ENCODE measurements around the gene B4GALT2.

Gene B4GALT2

DNA sequence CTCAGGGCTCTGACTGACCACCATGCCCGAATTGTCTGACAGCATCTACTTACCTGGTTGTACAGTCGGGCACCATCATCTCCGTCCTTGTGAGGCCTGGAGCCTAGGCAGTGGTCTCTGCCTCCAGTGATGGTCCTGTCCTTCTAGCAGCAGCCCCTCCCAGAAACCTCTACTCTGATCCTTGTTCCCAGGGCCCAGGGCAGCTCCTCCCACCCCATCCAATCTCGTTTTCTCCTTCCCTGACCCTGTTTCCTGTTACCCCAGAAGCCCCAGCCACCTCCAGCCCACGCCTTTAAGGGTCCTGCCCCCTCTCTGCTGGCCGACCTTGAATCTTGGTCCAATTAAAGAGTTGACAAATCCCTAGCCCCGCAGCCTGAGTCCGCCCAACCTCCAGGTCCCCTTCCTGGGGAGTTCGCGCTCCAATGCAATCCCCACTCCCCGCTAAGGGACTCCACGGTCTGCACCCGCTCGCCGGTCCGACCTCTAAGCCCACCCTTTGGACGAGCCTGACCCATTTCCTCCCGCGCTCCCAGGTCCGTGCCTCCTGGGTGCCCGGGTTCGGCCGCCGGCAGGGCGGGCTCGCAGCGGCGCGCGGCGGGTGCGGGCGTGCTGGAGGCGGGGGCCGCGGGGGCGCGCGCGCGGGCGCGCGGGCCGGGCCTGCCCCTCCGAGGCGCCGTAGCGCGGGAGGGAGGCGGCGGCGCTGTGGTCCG lies at the start of gene B4GALT2:
Gene B4GALT2 (plus strand): TSS at position 660 of the 710 bp plus-strand sequence. CDS start 1,951 bp downstream, outside the sequence.
- DNase-seq, result peak; percentile 24

- DNase-seq, result no peak
Observed at GRCh38 chr1:43930168-43930948, 48.7 kb upstream of the B4GALT2 start.

DNA sequence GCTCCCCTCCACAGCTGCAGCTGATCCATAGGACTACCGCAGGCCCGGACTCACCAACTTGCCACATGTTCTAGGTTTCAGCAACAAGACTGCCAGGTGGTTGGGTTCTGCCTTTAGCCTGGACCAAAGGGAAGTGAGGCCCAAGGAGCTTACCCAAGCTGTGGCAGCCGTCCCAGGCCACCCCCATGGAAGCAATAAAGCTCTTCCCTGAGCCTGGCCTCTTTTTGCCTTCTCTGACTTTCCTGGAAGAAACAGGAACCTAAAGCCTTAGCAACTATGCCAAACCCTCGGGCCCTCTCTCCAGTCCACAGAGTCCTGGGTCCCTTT lies 48.1 kb upstream of the B4GALT2 start:
- DNase-seq, result no peak

DNA sequence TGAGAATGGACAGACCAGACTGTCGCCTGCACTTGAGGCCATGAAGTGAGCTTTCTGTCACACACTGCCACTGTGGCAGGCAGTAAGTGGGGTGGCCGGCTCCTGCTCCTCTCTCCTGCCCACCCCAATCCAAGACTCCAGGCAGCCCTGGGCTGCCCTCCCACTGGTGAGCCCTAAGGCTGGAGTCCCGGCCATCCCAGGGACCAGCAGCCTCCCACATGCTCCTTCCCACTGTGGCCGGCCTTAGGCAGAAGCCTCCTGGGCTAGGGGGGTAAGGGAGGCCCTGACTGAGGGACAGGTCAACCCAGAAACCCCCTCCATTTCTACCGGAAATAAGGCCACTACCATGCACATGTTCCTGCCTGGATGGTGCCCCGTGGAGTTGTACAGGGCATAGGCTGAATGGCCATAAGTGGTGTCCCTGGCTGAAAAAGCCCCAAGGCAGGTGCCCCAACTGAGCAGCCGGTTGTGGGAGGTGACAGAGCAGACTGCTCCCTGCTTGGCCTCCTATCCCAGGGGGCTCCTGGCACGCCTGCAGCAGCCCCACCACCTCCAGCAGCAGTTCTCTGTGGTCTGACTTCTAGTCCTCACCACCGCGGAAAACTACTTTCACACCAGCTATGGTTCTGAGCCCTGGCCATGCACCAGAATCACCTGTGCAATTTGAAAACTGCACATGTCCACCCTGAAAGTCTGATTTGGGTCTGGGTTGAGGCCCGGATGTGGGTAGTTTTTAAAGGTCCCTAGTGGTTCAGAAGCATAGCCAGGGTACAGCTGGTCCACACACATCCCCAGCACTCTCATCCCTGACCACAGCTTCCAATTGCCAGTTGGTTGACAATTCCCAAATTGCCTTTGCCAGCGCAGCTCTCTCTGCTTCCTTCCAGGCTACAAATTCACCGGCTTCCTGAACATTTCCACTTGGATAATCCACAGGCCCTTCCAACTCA lies 47.0 kb upstream of the B4GALT2 start:
- DNase-seq, result no peak

GRCh38 chr1:43932786-43933385 lies 46.1 kb upstream of the B4GALT2 start:
- no peak for DNase-seq

DNA sequence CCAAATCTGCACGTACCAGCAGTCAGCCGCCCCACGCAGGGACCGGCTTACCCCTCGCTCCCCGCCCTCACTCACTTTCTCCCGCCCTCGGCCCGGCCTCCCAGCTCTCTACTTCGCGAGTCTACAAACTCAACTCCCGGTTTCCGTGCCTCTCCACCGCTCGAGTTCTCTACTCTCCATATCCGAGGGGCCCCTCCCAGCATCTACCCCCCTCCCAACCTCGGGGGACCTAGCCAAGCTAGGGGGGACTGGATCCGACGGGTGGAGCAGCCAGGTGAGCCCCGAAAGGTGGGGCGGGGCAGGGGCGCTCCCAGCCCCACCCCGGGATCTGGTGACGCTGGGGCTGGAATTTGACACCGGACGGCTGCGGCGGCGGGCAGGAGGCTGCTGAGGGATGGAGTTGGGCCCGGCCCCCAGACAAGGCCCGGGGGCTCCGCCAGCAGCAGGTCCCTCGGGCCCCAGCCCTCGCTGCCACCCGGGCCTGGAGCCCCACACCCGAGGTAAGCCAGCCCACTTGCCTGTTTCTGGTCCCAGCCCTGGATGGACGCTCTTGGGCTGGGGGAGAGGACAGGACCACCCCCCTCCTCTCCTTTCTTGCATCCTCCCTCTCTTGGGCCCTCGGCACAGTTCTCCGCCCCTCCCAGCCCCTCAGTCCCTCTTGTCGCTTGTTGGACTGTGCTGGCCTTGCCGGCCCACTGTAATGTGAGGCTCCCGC lies 45.5 kb upstream of the B4GALT2 start, which contains the start of gene ARTN:
Gene ARTN (plus strand): TSS at position 416 of the 715 bp plus-strand sequence. CDS start 1,856 bp downstream, outside the sequence.
- DNase-seq, result no peak

DNA sequence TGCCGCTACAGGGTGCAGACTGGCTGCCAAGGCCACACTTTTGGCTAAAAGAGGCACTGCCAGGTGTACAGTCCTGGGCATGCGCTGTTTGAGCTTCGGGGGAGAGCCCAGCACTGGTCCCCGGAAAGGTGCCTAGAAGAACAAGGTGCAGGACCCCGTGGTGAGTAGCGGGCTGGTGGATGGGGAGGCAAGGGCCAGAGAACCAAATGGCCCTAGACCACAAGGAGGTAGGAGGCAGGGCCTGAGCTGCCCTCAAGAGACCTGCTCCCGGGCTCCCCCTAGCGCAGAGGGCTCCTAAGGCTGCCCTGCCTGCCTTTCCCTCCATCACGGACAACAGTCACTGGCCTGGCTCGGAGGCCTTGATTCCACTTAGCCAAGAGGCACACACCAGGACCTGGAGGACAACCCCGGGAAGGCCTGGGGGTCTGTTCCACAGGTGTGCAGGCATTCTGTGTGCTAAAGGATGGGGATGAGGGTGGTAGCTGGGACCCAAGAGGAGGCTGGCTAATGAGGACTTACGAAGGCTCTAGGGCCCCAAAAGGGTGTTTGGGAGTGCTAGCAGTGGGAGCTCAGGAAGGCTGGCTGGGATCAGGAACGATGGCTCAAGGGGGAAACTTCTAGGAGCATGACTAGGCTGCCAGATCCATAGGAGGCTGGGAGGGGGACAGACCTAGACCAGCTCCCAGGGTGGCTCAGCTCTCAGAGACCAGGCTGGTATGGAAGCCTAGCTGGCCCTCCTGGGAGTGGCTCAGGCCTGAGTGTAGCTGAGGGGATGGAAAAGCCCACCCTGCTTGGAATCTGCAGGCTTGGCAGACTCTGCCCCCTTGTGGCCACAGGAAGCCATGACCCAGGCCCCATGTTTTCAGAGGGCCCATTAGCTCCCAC lies 44.7 kb upstream of the B4GALT2 start:
- peak; percentile 53 for DNase-seq

GRCh38 chr1:43934986-43935324 lies 44.1 kb upstream of the B4GALT2 start:
- no peak for DNase-seq

DNA sequence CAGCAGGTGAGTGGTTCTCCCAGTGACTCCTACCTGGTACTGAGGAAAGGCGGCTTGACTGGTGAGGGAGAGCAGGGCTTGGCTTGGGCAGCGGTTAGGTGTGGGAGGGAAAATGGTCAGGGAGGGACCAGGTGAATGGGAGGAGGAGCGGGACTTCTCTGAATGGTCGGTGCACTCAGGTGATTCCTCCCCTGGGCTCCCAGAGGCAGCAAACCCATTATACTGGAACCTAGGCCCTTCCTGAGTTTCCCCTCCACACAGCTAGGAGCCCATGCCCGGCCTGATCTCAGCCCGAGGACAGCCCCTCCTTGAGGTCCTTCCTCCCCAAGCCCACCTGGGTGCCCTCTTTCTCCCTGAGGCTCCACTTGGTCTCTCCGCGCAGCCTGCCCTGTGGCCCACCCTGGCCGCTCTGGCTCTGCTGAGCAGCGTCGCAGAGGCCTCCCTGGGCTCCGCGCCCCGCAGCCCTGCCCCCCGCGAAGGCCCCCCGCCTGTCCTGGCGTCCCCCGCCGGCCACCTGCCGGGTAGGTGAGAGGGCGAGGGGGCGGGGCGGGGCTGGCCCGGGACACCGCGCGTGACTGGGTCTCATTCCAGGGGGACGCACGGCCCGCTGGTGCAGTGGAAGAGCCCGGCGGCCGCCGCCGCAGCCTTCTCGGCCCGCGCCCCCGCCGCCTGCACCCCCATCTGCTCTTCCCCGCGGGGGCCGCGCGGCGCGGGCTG lies 43.1 kb upstream of the B4GALT2 start:
- DNase-seq, result no peak

DNA sequence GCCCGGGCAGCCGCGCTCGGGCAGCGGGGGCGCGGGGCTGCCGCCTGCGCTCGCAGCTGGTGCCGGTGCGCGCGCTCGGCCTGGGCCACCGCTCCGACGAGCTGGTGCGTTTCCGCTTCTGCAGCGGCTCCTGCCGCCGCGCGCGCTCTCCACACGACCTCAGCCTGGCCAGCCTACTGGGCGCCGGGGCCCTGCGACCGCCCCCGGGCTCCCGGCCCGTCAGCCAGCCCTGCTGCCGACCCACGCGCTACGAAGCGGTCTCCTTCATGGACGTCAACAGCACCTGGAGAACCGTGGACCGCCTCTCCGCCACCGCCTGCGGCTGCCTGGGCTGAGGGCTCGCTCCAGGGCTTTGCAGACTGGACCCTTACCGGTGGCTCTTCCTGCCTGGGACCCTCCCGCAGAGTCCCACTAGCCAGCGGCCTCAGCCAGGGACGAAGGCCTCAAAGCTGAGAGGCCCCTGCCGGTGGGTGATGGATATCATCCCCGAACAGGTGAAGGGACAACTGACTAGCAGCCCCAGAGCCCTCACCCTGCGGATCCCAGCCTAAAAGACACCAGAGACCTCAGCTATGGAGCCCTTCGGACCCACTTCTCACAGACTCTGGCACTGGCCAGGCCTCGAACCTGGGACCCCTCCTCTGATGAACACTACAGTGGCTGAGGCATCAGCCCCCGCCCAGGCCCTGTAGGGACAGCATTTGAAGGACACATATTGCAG lies 42.4 kb upstream of the B4GALT2 start:
- no peak for DNase-seq

DNA sequence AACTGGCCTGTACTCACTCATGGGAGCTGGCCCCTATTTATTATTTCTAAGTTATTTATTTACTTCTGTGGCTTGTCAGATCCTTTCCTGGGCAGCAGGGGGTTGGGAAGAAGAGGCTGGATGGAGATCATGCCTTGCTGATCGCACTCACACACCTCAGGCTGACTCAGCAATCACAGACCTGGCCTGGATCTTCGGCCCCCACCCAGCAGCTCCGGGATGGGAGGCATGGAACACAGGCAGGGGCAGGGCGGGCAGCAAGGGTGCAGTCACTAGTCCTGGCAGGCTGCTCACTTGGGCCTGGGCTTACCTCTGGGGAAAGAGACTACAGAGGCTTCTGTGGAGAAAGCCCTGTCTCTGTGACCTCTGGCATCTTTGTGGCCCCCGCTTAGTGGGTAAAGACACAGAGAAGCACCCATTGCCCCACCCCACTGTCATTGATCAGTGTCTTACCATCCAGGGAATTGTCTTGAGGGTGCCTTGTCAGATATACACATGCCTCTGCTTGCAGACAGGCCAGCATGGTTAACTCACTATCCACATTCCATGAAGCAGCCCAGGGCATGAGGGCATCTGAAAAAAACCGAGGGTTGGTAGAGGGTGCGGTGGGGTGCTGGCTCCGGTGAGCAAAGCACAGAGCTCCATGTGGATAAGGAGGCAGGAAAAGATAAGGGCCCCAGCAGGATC lies 41.7 kb upstream of the B4GALT2 start:
- DNase-seq, result no peak

- no peak for DNase-seq
Observed at GRCh38 chr1:43938383-43938782, 40.6 kb upstream of the B4GALT2 start.

- no peak for DNase-seq
Observed at GRCh38 chr1:43938892-43939587, 40.0 kb upstream of the B4GALT2 start.

GRCh38 chr1:43942411-43942810 lies 36.6 kb upstream of the B4GALT2 start:
- DNase-seq, result no peak

GRCh38 chr1:43944860-43945259 lies 34.1 kb upstream of the B4GALT2 start:
- no peak for DNase-seq

GRCh38 chr1:43945674-43946235 lies 33.3 kb upstream of the B4GALT2 start:
- DNase-seq, result no peak

DNA sequence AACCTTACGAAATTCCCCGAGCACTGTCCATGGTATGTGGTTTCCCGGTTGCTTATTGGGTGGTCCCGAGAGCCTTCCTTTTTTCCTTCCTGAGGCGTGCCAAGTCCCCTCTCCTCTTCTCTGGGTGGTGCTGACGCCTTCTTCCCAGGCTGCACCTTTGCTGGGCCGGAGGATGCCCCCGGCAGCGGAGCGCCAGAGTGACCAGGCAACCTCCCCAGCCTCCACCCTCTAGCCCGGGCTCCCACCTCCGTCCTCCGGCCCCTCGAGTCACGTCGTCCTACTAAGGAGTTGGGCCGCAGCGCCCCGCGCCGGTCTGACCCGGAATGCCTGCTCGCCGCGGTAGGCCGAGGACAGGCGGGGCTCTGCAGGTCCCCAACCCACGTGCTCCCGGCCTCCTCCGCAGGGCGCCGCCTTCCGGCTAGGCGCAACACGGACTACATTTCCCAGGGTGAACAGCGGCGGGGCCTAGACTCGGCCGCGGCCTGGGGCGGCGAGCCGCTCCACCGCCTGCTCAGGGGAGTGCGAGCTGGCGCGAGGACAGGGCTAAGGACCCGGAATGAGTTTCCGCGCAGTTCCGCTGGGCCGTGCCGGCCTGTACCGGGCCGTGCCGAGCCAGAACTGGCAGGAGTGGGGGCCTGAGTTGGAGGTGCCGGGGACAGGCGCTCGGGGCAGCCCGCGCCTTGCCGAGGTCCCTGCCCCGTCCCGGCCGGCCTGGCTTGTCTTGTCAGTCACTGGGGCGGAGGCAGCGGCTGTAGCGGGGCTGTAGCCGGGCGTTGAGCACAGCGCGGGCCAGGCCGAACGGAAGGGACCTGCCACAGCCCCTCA lies 32.6 kb upstream of the B4GALT2 start, which contains the start of gene IPO13:
Gene IPO13 (plus strand): TSS at position 715 of the 825 bp plus-strand sequence. CDS start 651 bp downstream, outside the sequence.
- DNase-seq, result peak; percentile 95

Data from stimulated activated CD4-positive, alpha-beta T cell treated with anti-CD3 and anti-CD28 coated beads, Interleukin-4, amount 100 ng/mL, for 24 hours (primary cell).